ENCODE data around the gene SPAG5.

The SPAG5 gene

GRCh38 chr17:28544402-28545140 is 54.3 kb downstream of the SPAG5 start:
- no peak for DNase-seq

GRCh38 chr17:28541439-28541838 is 57.4 kb downstream of the SPAG5 start:
- no peak for DNase-seq

GRCh38 chr17:28540231-28540630 is 58.6 kb downstream of the SPAG5 start:
- no peak for DNase-seq

GRCh38 chr17:28538296-28538895 is 60.4 kb downstream of the SPAG5 start:
- DNase-seq = no peak

GRCh38 chr17:28537219-28537610 is 61.6 kb downstream of the SPAG5 start:
- no peak for DNase-seq

GRCh38 chr17:28536532-28537218 is 62.1 kb downstream of the SPAG5 start:
- no peak for DNase-seq

- no peak for DNase-seq
Observed at GRCh38 chr17:28534740-28535375, 64.0 kb downstream of the SPAG5 start.

- no peak for DNase-seq
Observed at GRCh38 chr17:28533091-28533807, 65.6 kb downstream of the SPAG5 start.

- no peak for DNase-seq
Observed at GRCh38 chr17:28532050-28532960, 66.5 kb downstream of the SPAG5 start.

- no peak for DNase-seq
Observed at GRCh38 chr17:28530926-28531325, 67.9 kb downstream of the SPAG5 start.

GRCh38 chr17:28530250-28530649 is 68.6 kb downstream of the SPAG5 start:
- no peak for DNase-seq

GRCh38 chr17:28529013-28529400 is 69.8 kb downstream of the SPAG5 start:
- no peak for DNase-seq

- DNase-seq = no peak
Observed at GRCh38 chr17:28528327-28529012, 70.4 kb downstream of the SPAG5 start.

- no peak for DNase-seq
Observed at GRCh38 chr17:28527859-28528258, 71.0 kb downstream of the SPAG5 start.

All from GDM1 (cell line).